GM19239 (cell line): ENCODE data around the gene SLC4A1AP.

Experiments used
- DNase-seq: peaks from one replicate; pipeline ENCODE4 v3.0.0; 2011; ENCODE audit warnings: low spot score; ENCODE audit not compliant: insufficient read length
- FAIRE-seq: peaks from 2 replicates; lab custom pipeline; 2011; peaks lifted over from hg19 to GRCh38; lab: Jason Lieb, UNC

SLC4A1AP gene

DNA sequence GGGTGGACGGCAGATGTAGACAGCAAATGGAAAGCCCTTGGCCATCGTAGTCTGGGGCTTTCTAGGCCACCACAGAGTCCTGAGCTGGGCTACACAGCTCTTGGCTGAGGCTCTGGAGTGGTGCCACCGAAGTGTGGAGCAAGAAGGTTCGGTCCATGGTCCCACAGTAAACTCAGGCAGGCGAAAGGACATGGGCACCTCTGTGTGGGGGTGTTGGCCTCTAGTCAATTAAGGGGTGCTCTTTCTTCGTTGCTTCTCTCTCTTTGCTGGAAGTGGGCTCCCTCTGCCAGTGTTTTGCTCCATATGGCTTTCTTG, 73.2 kb downstream of the SLC4A1AP start:
- FAIRE-seq: no peak
- no peak for DNase-seq

DNA sequence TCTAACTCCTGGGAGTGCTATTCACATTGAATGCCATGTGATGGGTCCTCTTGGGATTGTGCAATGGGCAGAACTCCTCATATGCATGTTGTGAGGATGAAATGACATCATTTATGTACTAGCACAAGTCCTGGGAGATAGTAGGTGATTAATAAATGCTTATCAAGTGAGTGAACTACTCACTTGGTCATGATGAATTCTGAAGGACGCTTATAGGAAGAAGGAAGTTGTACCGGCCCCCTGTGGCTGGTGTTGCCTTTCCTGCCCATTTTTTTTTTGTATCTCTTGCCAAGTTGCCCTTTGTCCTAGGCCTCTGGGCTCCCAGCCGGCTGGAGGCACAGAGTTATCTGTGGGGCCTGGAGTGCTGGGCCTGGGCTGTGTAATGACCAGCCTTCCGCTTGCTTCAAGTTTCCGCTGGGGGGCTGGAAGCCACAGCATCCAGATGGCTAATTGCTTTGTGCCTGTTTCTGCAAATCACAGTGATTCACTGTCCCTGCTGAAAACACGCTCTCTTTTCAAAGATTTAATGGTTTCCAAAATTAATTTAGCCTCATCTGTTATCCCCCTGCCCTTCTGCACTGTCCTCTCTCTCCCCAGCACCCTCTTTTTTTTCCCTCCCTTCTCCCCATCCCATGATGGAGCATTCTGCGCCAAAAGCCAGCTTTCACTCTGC, 74.1 kb downstream of the SLC4A1AP start:
- no peak for FAIRE-seq
- DNase-seq: no peak

DNA sequence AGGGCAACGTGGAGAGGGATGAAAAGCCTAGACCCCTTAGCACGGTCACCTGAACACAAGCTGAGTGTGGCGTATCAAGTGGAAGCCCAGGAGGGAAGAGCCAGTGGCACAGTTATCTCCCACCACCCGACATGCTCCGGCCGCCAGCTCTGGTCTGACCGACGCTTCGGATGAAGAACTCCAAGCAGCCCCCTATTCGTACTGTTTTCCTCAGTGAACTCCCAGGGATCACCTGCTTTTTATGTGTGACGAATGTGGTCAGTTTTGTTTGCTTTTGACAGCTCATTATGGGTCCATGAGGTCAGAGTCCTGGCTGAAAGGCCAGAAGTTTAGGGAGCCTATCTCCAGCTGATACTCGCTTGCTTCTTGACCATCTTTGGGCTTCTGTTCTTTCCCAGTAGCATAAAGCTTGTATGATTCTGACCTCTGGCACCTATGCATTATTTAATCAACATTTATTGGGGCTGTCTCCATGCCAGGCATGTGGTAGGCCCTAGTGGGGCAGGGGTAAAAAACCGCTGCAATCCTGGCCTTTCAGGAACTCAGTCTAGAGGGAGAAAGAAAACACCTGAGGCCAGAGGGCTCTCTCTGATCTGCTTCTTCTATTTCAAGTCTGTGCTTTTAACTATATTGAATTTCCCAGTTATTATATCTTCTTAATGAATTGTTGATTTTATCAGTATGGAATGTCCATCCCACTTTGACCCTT, 74.8 kb downstream of the SLC4A1AP start:
- FAIRE-seq: no peak
- no peak for DNase-seq

DNA sequence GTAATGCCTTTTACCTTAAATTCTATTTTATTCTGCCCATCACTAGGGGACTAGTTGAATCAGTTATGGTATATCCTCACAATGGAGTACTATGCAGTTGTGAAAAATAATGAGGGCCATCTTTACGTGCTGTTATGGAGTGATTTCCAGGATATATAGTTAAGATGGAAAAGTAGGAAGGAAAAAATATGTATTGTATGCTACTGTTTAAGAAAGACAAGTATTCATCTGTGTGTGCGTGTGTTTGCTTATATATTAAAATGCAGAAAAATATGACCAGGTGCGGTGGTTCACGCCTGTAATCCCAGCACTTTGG, 75.3 kb downstream of the SLC4A1AP start:
- DNase-seq: no peak
- FAIRE-seq: no peak

DNA sequence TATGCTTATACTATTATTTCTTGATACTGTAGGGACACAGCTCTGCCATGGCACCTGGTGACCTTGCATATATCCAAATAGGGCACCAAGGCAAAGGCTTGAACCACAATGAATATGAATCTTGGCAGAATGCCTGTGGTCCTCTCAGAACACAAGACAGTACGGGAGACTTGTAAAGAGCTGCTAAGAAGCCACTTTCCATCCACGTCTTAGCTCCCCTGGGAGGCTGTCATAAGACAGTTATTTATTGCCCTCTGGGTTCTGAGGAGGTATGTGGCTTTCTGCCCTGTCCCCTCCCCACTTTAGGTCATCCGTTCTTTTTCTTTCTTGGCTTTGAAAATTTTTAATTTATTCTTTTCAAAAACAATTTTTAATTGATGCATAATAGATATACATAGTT, 78.0 kb downstream of the SLC4A1AP start:
- no peak for FAIRE-seq
- DNase-seq: no peak

DNA sequence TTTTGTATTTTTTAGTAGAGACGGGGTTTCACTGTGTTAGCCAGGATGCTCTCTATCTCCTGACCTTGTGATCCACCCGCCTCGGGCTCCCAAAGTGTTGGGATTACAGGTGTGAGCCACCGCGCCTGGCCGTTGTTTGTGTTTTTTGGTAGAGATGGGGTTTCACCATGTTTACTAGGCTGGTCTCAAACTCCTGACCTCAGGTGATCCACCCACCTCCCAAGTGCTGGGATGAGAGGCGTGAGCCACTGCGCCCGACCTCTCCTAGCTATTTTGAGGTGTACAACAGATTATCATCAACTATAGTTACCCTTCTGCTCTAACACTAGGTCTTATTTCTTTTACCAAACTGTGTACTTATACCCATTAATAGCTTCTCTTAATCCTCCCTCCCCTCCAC, 78.9 kb downstream of the SLC4A1AP start:
- DNase-seq (no peak), FAIRE-seq (no peak)
